K562 (cell line): Measurements from ENCODE around the gene PIP5K1B. TPM values are rescaled to one million over a fixed set of nuclear protein-coding genes. Genes with fewer than 3 reads are reported as not detected.

Experiments
- BRD9 ChIP-seq: fragments of 450-650 bp; IDR thresholded peaks from 2 replicates; pipeline ENCODE4 v1.6.1; 2018; ENCODE audit warnings: low read depth; ENCODE audit not compliant: partially characterized antibody
- CHD1 ChIP-seq: fragments of 200-600 bp; sonication (generic); IDR thresholded peaks from one replicate; pipeline ENCODE4 v1.6.1; 2012; ENCODE audit warnings: mild to moderate bottlenecking, moderate library complexity, low read length, inconsistent platforms
- CREB1 ChIP-seq, 2 experiments: sonication (generic) in 1 of 2; formaldehyde crosslinking in 1 of 2; IDR thresholded peaks; 2 replicates each; pipeline versions ENCODE4 v1.6.1 to v1.8.0; 2012 to 2022; ENCODE audit warnings: inconsistent platforms in 1 of 2, mild to moderate bottlenecking in 1 of 2, missing genetic modification reagents in 1 of 2, moderate library complexity in 1 of 2
- DACH1 ChIP-seq: fragments of 450-650 bp; IDR thresholded peaks from 2 replicates; pipeline ENCODE4 v1.6.1; 2018; ENCODE audit not compliant: partially characterized antibody
- ETV6 ChIP-seq, 3 experiments: fragments of 150-350 bp in 1 of 3; sonication (generic) in 1 of 3; formaldehyde crosslinking in 1 of 3; IDR thresholded peaks; 2 replicates each; pipeline versions ENCODE4 v1.6.1 to v1.8.0; 2014 to 2022; ENCODE audit warnings: borderline replicate concordance in 2 of 3, low read depth in 2 of 3, antibody characterized with exemption in 1 of 3, low read length in 1 of 3, mild to moderate bottlenecking in 1 of 3, missing genetic modification reagents in 1 of 3
- HNRNPH1 ChIP-seq: fragments of 200-400 bp; formaldehyde crosslinking; optimal IDR thresholded peaks from 2 replicates; pipeline ENCODE3; 2017; ENCODE audit warnings: low read depth, mild to moderate bottlenecking, low read length, moderate library complexity
- ILK ChIP-seq: fragments of 450-650 bp; IDR thresholded peaks from 2 replicates; pipeline ENCODE4 v1.6.1; 2016; ENCODE audit warnings: missing genetic modification characterization, low read depth, mild to moderate bottlenecking, missing compliant biosample characterization, moderate library complexity, borderline replicate concordance
- SAP30 ChIP-seq: fragments of 200-600 bp; sonication (generic); IDR thresholded peaks from 2 replicates; pipeline ENCODE4 v1.6.1; 2012; ENCODE audit warnings: borderline replicate concordance, low read depth, mild to moderate bottlenecking, moderate library complexity, low read length, control low read depth, inconsistent platforms; ENCODE audit not compliant: insufficient read depth, poor library complexity, severe bottlenecking
- SP2 ChIP-seq: IDR thresholded peaks from 2 replicates; pipeline ENCODE4 v1.6.1; 2011; ENCODE audit warnings: mild to moderate bottlenecking, low read depth, low read length, moderate library complexity; ENCODE audit not compliant: poor library complexity, severe bottlenecking; ENCODE audit errors: extremely low read depth
- SUPT5H ChIP-seq: fragments of 450-650 bp; IDR thresholded peaks from 2 replicates; pipeline ENCODE4 v1.6.1; 2016
- TCF3 ChIP-seq: sonication (generic); formaldehyde crosslinking; IDR thresholded peaks from 2 replicates; pipeline ENCODE4 v1.4.0; 2020; ENCODE audit warnings: mild to moderate bottlenecking, missing genetic modification reagents
- ZBTB40 ChIP-seq, 2 experiments: fragments of 450-650 bp in 1 of 2; sonication (generic) in 1 of 2; formaldehyde crosslinking in 1 of 2; IDR thresholded peaks; 2 replicates each; pipeline versions ENCODE4 v1.7.1 to v1.9.0; 2016 to 2022; ENCODE audit warnings: inconsistent platforms in 1 of 2, mild to moderate bottlenecking in 1 of 2, missing genetic modification reagents in 1 of 2
- ZC3H8 ChIP-seq: fragments of 450-650 bp; IDR thresholded peaks from 2 replicates; pipeline ENCODE4 v1.6.1; 2017
- ZFP30 ChIP-seq: fragments of 250-450 bp; sonication (Bioruptor Pico); IDR thresholded peaks from 2 replicates; pipeline ENCODE4 v1.8.0; 2022; ENCODE audit warnings: moderate library complexity, mild to moderate bottlenecking, inconsistent platforms, borderline replicate concordance
- ZNF217 ChIP-seq: sonication (generic); formaldehyde crosslinking; IDR thresholded peaks from 2 replicates; pipeline ENCODE4 v1.8.0; 2022; ENCODE audit warnings: mild to moderate bottlenecking, missing genetic modification reagents
- ZNF507 ChIP-seq: conservative IDR thresholded peaks from 2 replicates; pipeline ENCODE4 v1.6.1; 2017; ENCODE audit warnings: missing genetic modification characterization, missing compliant biosample characterization
- polyA plus RNA-seq, 8 experiments: library from polyadenylated mRNA; depleted of rRNA in 4 of 8; stranded (reverse) in 5 of 8; unstranded in 3 of 8; fragments of >200 nt; fragmentation: Nextera tagmentation in 2 of 8; fragmentation: Illumina TruSeq in 1 of 8; extraction: Ambion mirVana in 2 of 8; extraction: Trizol in 1 of 8; gene quantifications; 2 replicates each; pipeline versions ENCODE4 v1.2.1 to v1.2.3, GENCODE V29; 2011 to 2014; ENCODE audit warnings: inconsistent platforms in 1 of 8, missing spikeins in 1 of 8
- total RNA-seq, 7 experiments: library from RNA; depleted of rRNA in 6 of 7; stranded (reverse); fragments of >200 nt in 6 of 7; fragmentation: Illumina TruSeq in 2 of 7; extraction: Trizol in 2 of 7; gene quantifications; 2 replicates each; pipeline versions ENCODE4 v1.2.1 to v1.2.3, GENCODE V29; 2011 to 2021; ENCODE audit warnings: low replicate concordance in 1 of 7

The PIP5K1B gene
- total and polyA plus RNA-seq, 9 of the 15 experiments (the other 6 are each of a cell fraction or from before 2014, with no cell fraction given) = 3.1 to 12.9 (median 7.4) TPM

GRCh38 chr9:69036309-69036708 lies 331.3 kb downstream of the PIP5K1B start (continued):
- no peak for TF ChIP-seq ETV6 (IDR thresholded peaks at IDR 0.05; ENCODE audit: borderline replicate concordance in 1 of 2, low read depth in 2 of 2, low read length in 1 of 2)
- TF ChIP-seq ETV6 (CRISPR knock-in tag; IDR thresholded peaks at IDR 0.05; ENCODE audit: borderline replicate concordance) = no peak
- TF ChIP-seq ZNF507 (tag) = no peak
- no peak for TF ChIP-seq ZNF217 (CRISPR knock-in tag)
- peak; percentile 44; the same call in 1 of the 2 replicates for TF ChIP-seq TCF3 (CRISPR knock-in tag)
- TF ChIP-seq ZFP30 (CRISPR knock-in tag) = no peak
- TF ChIP-seq HNRNPH1 = no peak
- no peak for TF ChIP-seq SP2
- peak; percentile 53 for TF ChIP-seq BRD9
- TF ChIP-seq ILK (tag) = no peak
- no peak for TF ChIP-seq ZBTB40 (IDR thresholded peaks at IDR 0.05)
- TF ChIP-seq ZBTB40 (CRISPR knock-in tag; IDR thresholded peaks at IDR 0.05) = no peak
- no peak for TF ChIP-seq SUPT5H
- no peak for TF ChIP-seq ZC3H8
- no peak for TF ChIP-seq DACH1
- TF ChIP-seq CHD1 = no peak
- TF ChIP-seq CREB1 (IDR thresholded peaks at IDR 0.05) = no peak
- TF ChIP-seq CREB1 (CRISPR knock-in tag; IDR thresholded peaks at IDR 0.05) = no peak
- TF ChIP-seq SAP30 = no peak
